Testis (tissue), 2 donors: ENCODE measurements around the gene MAML2.

Experiments used
- CTCF ChIP-seq, 3 experiments: fragments of 450-650 bp in 2 of 3; fragments of 200-600 bp in 1 of 3; sonication (generic) in 1 of 3; IDR thresholded peaks; one replicate each; pipeline ENCODE4 v1.5.1; 2016 to 2019; ENCODE audit warnings: antibody characterized with exemption in 3 of 3, mild to moderate bottlenecking in 2 of 3, moderate library complexity in 1 of 3
- POLR2A ChIP-seq: fragments of 450-650 bp; IDR thresholded peaks from one replicate; pipeline ENCODE4 v1.6.1; 2017; ENCODE audit warnings: antibody characterized with exemption, mild to moderate bottlenecking, moderate library complexity

- TF ChIP-seq POLR2A, result no peak
- no peak for TF ChIP-seq CTCF (IDR thresholded peaks at IDR 0.05)
Observed at GRCh38 chr11:96136613-96137298, 206.2 kb downstream of the MAML2 start.
